ENCODE measurements around the gene ICOS. TPM values are rescaled to one million over a fixed set of nuclear protein-coding genes. Genes with fewer than 3 reads are reported as not detected.

The ICOS gene
- total and polyA plus RNA-seq, 10 of the 15 experiments (the other 5 are each of a cell fraction or from before 2014, with no cell fraction given) = 0.47 to 36.0 (median 0.87) TPM

DNA sequence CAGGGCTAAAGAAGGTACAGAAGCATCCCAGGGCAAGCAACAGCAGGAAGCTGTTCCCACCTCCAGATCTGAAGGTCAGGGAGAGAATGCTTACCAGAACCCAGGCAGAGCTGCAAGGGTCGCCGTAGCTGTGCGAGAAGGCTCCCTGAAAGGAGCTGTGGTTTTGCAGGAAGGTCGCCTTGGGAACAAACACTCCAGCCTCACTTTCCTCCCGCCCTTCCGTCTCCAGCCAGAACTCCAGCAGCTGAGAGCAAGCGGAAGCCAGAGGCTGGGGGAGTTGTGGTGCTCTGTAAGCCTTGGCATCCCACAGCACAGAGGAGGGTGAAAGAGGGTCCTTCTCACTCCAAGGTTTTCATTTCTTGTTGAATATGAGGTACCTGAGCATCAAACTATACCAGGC is 18.3 kb upstream of the ICOS start:
- in situ Hi-C loops (cut with MboI) (no loop called here), intact Hi-C loops (cut with micrococcal nuclease; ENCODE audit: unreplicated experiment) (no loop called here)
- RAD21 ChIA-PET (ENCODE audit: unreplicated experiment) = no interaction called here
- ATAC-seq = no peak
- no peak overlapping the region for H2AFZ ChIP-seq (ENCODE audit: control insufficient read depth, low read depth, low read length)
- WGBS (ENCODE audit: insufficient coverage, insufficient replicate concordance, low lambda C conversion rate, missing lambda C conversion rate) = 64% methylated on average over 7 of the region's 7 CpGs
- no peaks in the 10 kb centered on the region for H3K27me3 ChIP-seq (replicated peaks in 1 of 2; ENCODE audit: control insufficient read depth in 2 of 2, insufficient read depth in 2 of 2, low read length in 1 of 2)
- H3K27ac ChIP-seq (ENCODE audit: control insufficient read depth, insufficient read depth) = no peak overlapping the region
- POLR2A ChIA-PET = no interaction called here
- no peak overlapping the region for H3K4me2 ChIP-seq (ENCODE audit: control insufficient read depth, insufficient read depth)
- no peak overlapping the region for H3K9ac ChIP-seq (ENCODE audit: control insufficient read depth, insufficient read depth, low read length)
- CTCF ChIA-PET = interaction anchor here (0.7 kb wide), 1 partner anchor 112 kb away, joined by 4 read pairs; no protein-coding TSS in a partner anchor
- H3K79me2 ChIP-seq (ENCODE audit: control insufficient read depth, insufficient read depth, low read length) = no peaks in the 10 kb centered on the region
- no peak for DNase-seq (ENCODE audit: low read depth, low spot score)
- no peaks in the 10 kb centered on the region for H4K20me1 ChIP-seq (ENCODE audit: control insufficient read depth, insufficient read depth)
- H3K36me3 ChIP-seq (ENCODE audit: control insufficient read depth in 2 of 2, insufficient read depth in 2 of 2, low read length in 1 of 2) = no peaks in the 10 kb centered on the region
- BruUV-seq (replicated peaks) = no TSS peak
- SMC1A ChIA-PET (ENCODE audit: uncharacterized antibody, unreplicated experiment) = no interaction called here
- no peak overlapping the region for H3K4me3 ChIP-seq
- no peaks in the 10 kb centered on the region for H3K9me3 ChIP-seq (replicated peaks; ENCODE audit: control insufficient read depth, insufficient read depth, low read length)
- no peak for FAIRE-seq
- TF ChIP-seq ZNF217 (IDR thresholded peaks at IDR 0.05) (no peak), DPF2 (IDR thresholded peaks at IDR 0.05) (no peak), FOS (IDR thresholded peaks at IDR 0.05; ENCODE audit: borderline replicate concordance, extremely low read depth, insufficient read length) (no peak), IRF4 (IDR thresholded peaks at IDR 0.05; ENCODE audit: low read depth, low read length) (no peak), ZZZ3 (IDR thresholded peaks at IDR 0.05; ENCODE audit: control insufficient read depth, insufficient read length, low read depth) (no peak), BHLHE40 (IDR thresholded peaks at IDR 0.05; ENCODE audit: borderline replicate concordance in 1 of 2, low read depth in 2 of 2, low read length in 1 of 2) (no peak), RELA (IDR thresholded peaks at IDR 0.05; ENCODE audit: borderline replicate concordance, partially characterized antibody) (no peak), MTA2 (IDR thresholded peaks at IDR 0.05; ENCODE audit: low read depth) (no peak), PBX3 (IDR thresholded peaks at IDR 0.05; ENCODE audit: insufficient replicate concordance, low read depth, low read length) (no peak), EED (IDR thresholded peaks at IDR 0.05; ENCODE audit: low read depth) (no peak), SIN3A (IDR thresholded peaks at IDR 0.05; ENCODE audit: low read depth, low read length) (no peak)
- TF ChIP-seq, protein P1, sequence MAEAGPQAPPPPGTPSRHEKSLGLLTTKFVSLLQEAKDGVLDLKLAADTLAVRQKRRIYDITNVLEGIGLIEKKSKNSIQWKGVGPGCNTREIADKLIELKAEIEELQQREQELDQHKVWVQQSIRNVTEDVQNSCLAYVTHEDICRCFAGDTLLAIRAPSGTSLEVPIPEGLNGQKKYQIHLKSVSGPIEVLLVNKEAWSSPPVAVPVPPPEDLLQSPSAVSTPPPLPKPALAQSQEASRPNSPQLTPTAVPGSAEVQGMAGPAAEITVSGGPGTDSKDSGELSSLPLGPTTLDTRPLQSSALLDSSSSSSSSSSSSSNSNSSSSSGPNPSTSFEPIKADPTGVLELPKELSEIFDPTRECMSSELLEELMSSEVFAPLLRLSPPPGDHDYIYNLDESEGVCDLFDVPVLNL (IDR thresholded peaks at IDR 0.05; ENCODE audit: low read depth, low read length) = no peak
- peaks cover 6% of the 10 kb centered on the region; the same call in 1 of the 2 replicates for H3K4me1 ChIP-seq (ENCODE audit: control insufficient read depth, insufficient read depth, low read length)

All from GM12878 (cell line).